Measurements from ENCODE around the gene C2orf68. TPM values are rescaled to one million over a fixed set of nuclear protein-coding genes. Genes with fewer than 3 reads are reported as not detected.

The C2orf68 gene
- total and polyA plus RNA-seq, 9 of the 15 experiments (the other 6 are each of a cell fraction or from before 2014, with no cell fraction given): 22.1 to 50.0 (median 31.8) TPM

DNA sequence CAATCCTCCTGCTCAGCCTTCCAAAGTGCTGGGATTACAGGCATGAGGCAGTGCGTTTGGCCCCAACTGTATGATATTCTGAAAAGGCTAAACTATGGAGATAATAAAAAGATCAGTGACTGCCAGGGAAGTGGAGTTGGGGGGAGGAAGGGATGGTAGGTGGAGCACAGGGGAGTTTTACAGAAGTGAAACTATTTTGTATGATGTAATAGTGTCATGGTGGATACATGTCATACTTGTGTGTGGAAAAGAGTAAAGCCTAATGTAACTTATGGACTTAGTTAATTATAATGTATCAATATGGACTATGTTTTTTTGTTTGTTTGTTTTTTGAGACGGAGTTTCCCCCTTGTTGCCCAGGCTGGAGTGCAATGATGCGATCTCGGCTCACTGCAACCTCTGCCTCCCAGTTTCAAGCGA lies 47.7 kb downstream of the C2orf68 start (continued):
- TF ChIP-seq SRSF1 (IDR thresholded peaks at IDR 0.05; ENCODE audit: low read depth, low read length) (no peak), ZNF766 (CRISPR knock-in tag; conservative IDR thresholded peaks at IDR 0.05) (peak; percentile 65), CBX8 (IDR thresholded peaks at IDR 0.05; ENCODE audit: borderline replicate concordance, extremely low read depth, low read depth, low read length, poor library complexity, severe bottlenecking) (no peak), ZNF217 (CRISPR knock-in tag; IDR thresholded peaks at IDR 0.05) (no peak), MAFK (IDR thresholded peaks at IDR 0.05; ENCODE audit: low read length) (no peak), SMARCC2 (IDR thresholded peaks at IDR 0.05; ENCODE audit: low read depth) (no peak), CBFB (CRISPR knock-in tag; IDR thresholded peaks at IDR 0.05) (no peak), ZBTB7A (IDR thresholded peaks at IDR 0.05; ENCODE audit: borderline replicate concordance, control insufficient read depth, low read depth, low read length) (no peak), SIRT6 (IDR thresholded peaks at IDR 0.05; ENCODE audit: low read depth, low read length) (no peak), ZC3H11A (IDR thresholded peaks at IDR 0.05; ENCODE audit: low read depth, low read length) (no peak), ZKSCAN1 (IDR thresholded peaks at IDR 0.05; ENCODE audit: low read depth, low read length) (no peak), CBX2 (IDR thresholded peaks at IDR 0.05; ENCODE audit: insufficient read depth, low read length, poor library complexity, severe bottlenecking) (no peak), PYGO2 (tag; IDR thresholded peaks at IDR 0.05) (no peak), PCBP1 (IDR thresholded peaks at IDR 0.05; ENCODE audit: low read depth, low read length, poor library complexity, severe bottlenecking) (no peak), ATF7 (IDR thresholded peaks at IDR 0.05) (peak; percentile 90), ZC3H8 (IDR thresholded peaks at IDR 0.05) (no peak), NBN (IDR thresholded peaks at IDR 0.05; ENCODE audit: low read depth) (peak; percentile 65; the same call in 1 of the 2 replicates), RBM17 (IDR thresholded peaks at IDR 0.05; ENCODE audit: borderline replicate concordance, low read depth, low read length) (no peak)
- TF ChIP-seq, protein P1, sequence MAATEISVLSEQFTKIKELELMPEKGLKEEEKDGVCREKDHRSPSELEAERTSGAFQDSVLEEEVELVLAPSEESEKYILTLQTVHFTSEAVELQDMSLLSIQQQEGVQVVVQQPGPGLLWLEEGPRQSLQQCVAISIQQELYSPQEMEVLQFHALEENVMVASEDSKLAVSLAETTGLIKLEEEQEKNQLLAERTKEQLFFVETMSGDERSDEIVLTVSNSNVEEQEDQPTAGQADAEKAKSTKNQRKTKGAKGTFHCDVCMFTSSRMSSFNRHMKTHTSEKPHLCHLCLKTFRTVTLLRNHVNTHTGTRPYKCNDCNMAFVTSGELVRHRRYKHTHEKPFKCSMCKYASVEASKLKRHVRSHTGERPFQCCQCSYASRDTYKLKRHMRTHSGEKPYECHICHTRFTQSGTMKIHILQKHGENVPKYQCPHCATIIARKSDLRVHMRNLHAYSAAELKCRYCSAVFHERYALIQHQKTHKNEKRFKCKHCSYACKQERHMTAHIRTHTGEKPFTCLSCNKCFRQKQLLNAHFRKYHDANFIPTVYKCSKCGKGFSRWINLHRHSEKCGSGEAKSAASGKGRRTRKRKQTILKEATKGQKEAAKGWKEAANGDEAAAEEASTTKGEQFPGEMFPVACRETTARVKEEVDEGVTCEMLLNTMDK (IDR thresholded peaks at IDR 0.05; ENCODE audit: borderline replicate concordance, insufficient read depth, low read depth, low read length, poor library complexity, severe bottlenecking): no peak
- TF ChIP-seq, protein P2, sequence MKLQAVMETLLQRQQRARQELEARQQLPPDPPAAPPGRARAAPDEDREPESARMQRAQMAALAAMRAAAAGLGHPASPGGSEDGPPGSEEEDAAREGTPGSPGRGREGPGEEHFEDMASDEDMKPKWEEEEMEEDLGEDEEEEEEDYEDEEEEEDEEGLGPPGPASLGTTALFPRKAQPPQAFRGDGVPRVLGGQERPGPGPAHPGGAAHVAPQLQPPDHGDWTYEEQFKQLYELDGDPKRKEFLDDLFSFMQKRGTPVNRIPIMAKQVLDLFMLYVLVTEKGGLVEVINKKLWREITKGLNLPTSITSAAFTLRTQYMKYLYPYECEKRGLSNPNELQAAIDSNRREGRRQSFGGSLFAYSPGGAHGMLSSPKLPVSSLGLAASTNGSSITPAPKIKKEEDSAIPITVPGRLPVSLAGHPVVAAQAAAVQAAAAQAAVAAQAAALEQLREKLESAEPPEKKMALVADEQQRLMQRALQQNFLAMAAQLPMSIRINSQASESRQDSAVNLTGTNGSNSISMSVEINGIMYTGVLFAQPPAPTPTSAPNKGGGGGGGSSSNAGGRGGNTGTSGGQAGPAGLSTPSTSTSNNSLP (IDR thresholded peaks at IDR 0.05; ENCODE audit: borderline replicate concordance, low read depth, low read length): no peak
- TF ChIP-seq, protein P3, sequence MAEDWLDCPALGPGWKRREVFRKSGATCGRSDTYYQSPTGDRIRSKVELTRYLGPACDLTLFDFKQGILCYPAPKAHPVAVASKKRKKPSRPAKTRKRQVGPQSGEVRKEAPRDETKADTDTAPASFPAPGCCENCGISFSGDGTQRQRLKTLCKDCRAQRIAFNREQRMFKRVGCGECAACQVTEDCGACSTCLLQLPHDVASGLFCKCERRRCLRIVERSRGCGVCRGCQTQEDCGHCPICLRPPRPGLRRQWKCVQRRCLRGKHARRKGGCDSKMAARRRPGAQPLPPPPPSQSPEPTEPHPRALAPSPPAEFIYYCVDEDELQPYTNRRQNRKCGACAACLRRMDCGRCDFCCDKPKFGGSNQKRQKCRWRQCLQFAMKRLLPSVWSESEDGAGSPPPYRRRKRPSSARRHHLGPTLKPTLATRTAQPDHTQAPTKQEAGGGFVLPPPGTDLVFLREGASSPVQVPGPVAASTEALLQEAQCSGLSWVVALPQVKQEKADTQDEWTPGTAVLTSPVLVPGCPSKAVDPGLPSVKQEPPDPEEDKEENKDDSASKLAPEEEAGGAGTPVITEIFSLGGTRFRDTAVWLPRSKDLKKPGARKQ (CRISPR knock-in tag; IDR thresholded peaks at IDR 0.05): no peak
- TF ChIP-seq, protein P4, sequence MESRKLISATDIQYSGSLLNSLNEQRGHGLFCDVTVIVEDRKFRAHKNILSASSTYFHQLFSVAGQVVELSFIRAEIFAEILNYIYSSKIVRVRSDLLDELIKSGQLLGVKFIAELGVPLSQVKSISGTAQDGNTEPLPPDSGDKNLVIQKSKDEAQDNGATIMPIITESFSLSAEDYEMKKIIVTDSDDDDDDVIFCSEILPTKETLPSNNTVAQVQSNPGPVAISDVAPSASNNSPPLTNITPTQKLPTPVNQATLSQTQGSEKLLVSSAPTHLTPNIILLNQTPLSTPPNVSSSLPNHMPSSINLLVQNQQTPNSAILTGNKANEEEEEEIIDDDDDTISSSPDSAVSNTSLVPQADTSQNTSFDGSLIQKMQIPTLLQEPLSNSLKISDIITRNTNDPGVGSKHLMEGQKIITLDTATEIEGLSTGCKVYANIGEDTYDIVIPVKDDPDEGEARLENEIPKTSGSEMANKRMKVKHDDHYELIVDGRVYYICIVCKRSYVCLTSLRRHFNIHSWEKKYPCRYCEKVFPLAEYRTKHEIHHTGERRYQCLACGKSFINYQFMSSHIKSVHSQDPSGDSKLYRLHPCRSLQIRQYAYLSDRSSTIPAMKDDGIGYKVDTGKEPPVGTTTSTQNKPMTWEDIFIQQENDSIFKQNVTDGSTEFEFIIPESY (CRISPR knock-in tag; IDR thresholded peaks at IDR 0.05): no peak
